DOHH2 (cell line): ENCODE results near the gene OR6M1.

Experiments
- H3F3A ChIP-seq: fragments of 200-600 bp; sonication (generic), shearing (Covaris generic); 2 replicates; pipeline ENCODE4 v1.6.0; 2016; ENCODE audit warnings: antibody characterized with exemption, mild to moderate bottlenecking; ENCODE audit not compliant: control insufficient read depth, insufficient read depth
- H3K27ac ChIP-seq: fragments of 200-600 bp; sonication (generic); 2 replicates; pipeline ENCODE4 v1.5.1; 2014; ENCODE audit warnings: low read depth, mild to moderate bottlenecking, low read length, moderate library complexity
- H3K27me3 ChIP-seq: fragments of 200-600 bp; sonication (generic); 2 replicates; pipeline ENCODE4 v1.6.1; 2014; ENCODE audit warnings: mild to moderate bottlenecking, low read length, mixed read lengths; ENCODE audit not compliant: control insufficient read depth
- H3K36me3 ChIP-seq: fragments of 200-600 bp; sonication (generic); 2 replicates; pipeline ENCODE4 v1.6.1; 2014; ENCODE audit warnings: mild to moderate bottlenecking, low read length, moderate library complexity, mixed read lengths; ENCODE audit not compliant: control insufficient read depth
- H3K4me1 ChIP-seq: fragments of 200-600 bp; sonication (generic); 2 replicates; pipeline ENCODE4 v1.6.1; 2014; ENCODE audit warnings: mild to moderate bottlenecking, low read length, mixed read lengths; ENCODE audit not compliant: control insufficient read depth
- H3K4me2 ChIP-seq: fragments of 200-600 bp; sonication (generic); 2 replicates; pipeline ENCODE4 v1.6.0; 2014; ENCODE audit warnings: mild to moderate bottlenecking, low read length, moderate library complexity
- H3K4me3 ChIP-seq: fragments of 200-600 bp; sonication (generic); 2 replicates; pipeline ENCODE4 v1.5.1; 2014; ENCODE audit warnings: mild to moderate bottlenecking, low read length, mixed read lengths
- H3K79me2 ChIP-seq: fragments of 200-600 bp; sonication (generic); 2 replicates; pipeline ENCODE4 v1.6.1; 2014; ENCODE audit warnings: mild to moderate bottlenecking, low read length, mixed read lengths; ENCODE audit not compliant: control insufficient read depth
- H3K9me2 ChIP-seq: fragments of 200-600 bp; sonication (generic); replicated peaks from 2 replicates; pipeline ENCODE4 v1.6.1; 2014; ENCODE audit warnings: mild to moderate bottlenecking, low read length, mixed read lengths; ENCODE audit not compliant: control insufficient read depth
- H3K9me3 ChIP-seq: fragments of 200-600 bp; sonication (generic); 2 replicates; pipeline ENCODE4 v1.6.1; 2014; ENCODE audit warnings: antibody characterized with exemption, low read length, mixed read lengths; ENCODE audit not compliant: control insufficient read depth, insufficient read depth
- H4K20me1 ChIP-seq: fragments of 200-600 bp; sonication (generic); 2 replicates; pipeline ENCODE4 v1.6.0; 2014; ENCODE audit warnings: low read depth, mild to moderate bottlenecking, antibody characterized with exemption, low read length, moderate library complexity; ENCODE audit not compliant: control insufficient read depth, insufficient read depth
- CTCF ChIP-seq: fragments of 200-600 bp; sonication (generic); IDR thresholded peaks from one replicate; pipeline ENCODE4 v1.5.1; 2014; ENCODE audit warnings: antibody characterized with exemption, mild to moderate bottlenecking, low read depth, low read length; ENCODE audit not compliant: poor library complexity, severe bottlenecking
- EZH2phosphoT487 ChIP-seq: fragments of 200-600 bp; sonication (generic); IDR thresholded peaks from 2 replicates; pipeline ENCODE4 v1.6.1; 2017; ENCODE audit warnings: borderline replicate concordance, mild to moderate bottlenecking, antibody characterized with exemption, low read length, moderate library complexity, mixed read lengths

OR6M1 gene

GRCh38 chr11:123775289-123775688 lies 30.9 kb downstream of the OR6M1 start:
- Histone ChIP-seq H3K79me2 (no peaks in the 10 kb centered on the region), H4K20me1 (no peaks in the 10 kb centered on the region), H3K4me2 (0 out of 2 replicates have a peak overlapping the region, but pooled peaks have one; percentile 12), H3K9me3 (no peaks in the 10 kb centered on the region), H3K36me3 (no peaks in the 10 kb centered on the region), H3K27me3 (no peaks in the 10 kb centered on the region), H3F3A (no peaks in the 10 kb centered on the region), H3K27ac (no peak overlapping the region), H3K4me1 (peaks cover 10% of the 10 kb centered on the region), H3K9me2 (no peaks in the 10 kb centered on the region), H3K4me3 (no peak overlapping the region)
- TF ChIP-seq CTCF, result no peak
- TF ChIP-seq EZH2phosphoT487, result no peak

GRCh38 chr11:123773959-123774358 lies 32.2 kb downstream of the OR6M1 start:
- H3K9me3 ChIP-seq, result no peaks in the 10 kb centered on the region
- H3K9me2 ChIP-seq, result no peaks in the 10 kb centered on the region
- H3K79me2 ChIP-seq, result no peaks in the 10 kb centered on the region
- H4K20me1 ChIP-seq, result no peaks in the 10 kb centered on the region
- no peak for TF ChIP-seq EZH2phosphoT487
- no peak for TF ChIP-seq CTCF
- H3K36me3 ChIP-seq, result no peaks in the 10 kb centered on the region
- no peak overlapping the region for H3K4me2 ChIP-seq
- peaks cover 10% of the 10 kb centered on the region for H3K4me1 ChIP-seq
- H3K27ac ChIP-seq, result no peak overlapping the region
- H3F3A ChIP-seq, result no peaks in the 10 kb centered on the region
- H3K4me3 ChIP-seq, result no peak overlapping the region
- H3K27me3 ChIP-seq, result no peaks in the 10 kb centered on the region

- Histone ChIP-seq H3K4me1 (peaks cover 10% of the 10 kb centered on the region), H3K4me3 (no peak overlapping the region), H3K9me3 (no peaks in the 10 kb centered on the region), H3K79me2 (no peaks in the 10 kb centered on the region), H3K4me2 (no peak overlapping the region), H3F3A (no peaks in the 10 kb centered on the region), H3K27me3 (no peaks in the 10 kb centered on the region), H3K36me3 (no peaks in the 10 kb centered on the region), H3K9me2 (no peaks in the 10 kb centered on the region), H4K20me1 (no peaks in the 10 kb centered on the region), H3K27ac (no peak overlapping the region)
- no peak for TF ChIP-seq CTCF
- TF ChIP-seq EZH2phosphoT487, result no peak
Observed at GRCh38 chr11:123773026-123773425, 33.1 kb downstream of the OR6M1 start.

- H4K20me1 ChIP-seq, result no peaks in the 10 kb centered on the region
- H3K9me2 ChIP-seq, result no peaks in the 10 kb centered on the region
- no peak overlapping the region for H3K4me2 ChIP-seq
- H3K27me3 ChIP-seq, result no peaks in the 10 kb centered on the region
- H3K27ac ChIP-seq, result no peak overlapping the region
- TF ChIP-seq EZH2phosphoT487 (no peak), CTCF (no peak)
- no peaks in the 10 kb centered on the region for H3K9me3 ChIP-seq
- no peak overlapping the region for H3K4me3 ChIP-seq
- H3K79me2 ChIP-seq, result no peaks in the 10 kb centered on the region
- H3K4me1 ChIP-seq, result peaks cover 10% of the 10 kb centered on the region
- no peaks in the 10 kb centered on the region for H3F3A ChIP-seq
- H3K36me3 ChIP-seq, result no peaks in the 10 kb centered on the region
Observed at GRCh38 chr11:123771664-123772063, 34.5 kb downstream of the OR6M1 start.
